GM23338 (cell line): ENCODE results near the gene HK1. TPM values are rescaled to one million over a fixed set of nuclear protein-coding genes. Genes with fewer than 3 reads are reported as not detected.
A peak's percentile ranks its signal among the peaks of the same experiment; 100 is the strongest.

Experiments used
- ATAC-seq: fragments of 200-7000 bp; cut with Tn5 transposase; 3 replicates; pipeline ENCODE4 v1.9.1; 2020
- DNase-seq: peaks from one replicate; pipeline ENCODE4 v3.0.0-alpha.2; 2015; ENCODE audit warnings: low spot score
- H2AFZ ChIP-seq: fragments of 200-600 bp; sonication (generic); 2 replicates; pipeline ENCODE4 v1.8.0; 2016; ENCODE audit warnings: antibody characterized with exemption, mild to moderate bottlenecking, moderate library complexity
- H3F3A ChIP-seq: fragments of 200-600 bp; sonication (generic); replicated peaks from 2 replicates; pipeline ENCODE4 v1.8.0; 2017; ENCODE audit warnings: antibody characterized with exemption, mixed run types, low read depth
- H3K27ac ChIP-seq: fragments of 200-600 bp; sonication (generic); 2 replicates; pipeline ENCODE4 v1.6.1; 2016; ENCODE audit warnings: low read depth
- H3K27me3 ChIP-seq: fragments of 200-600 bp; sonication (generic); 2 replicates; pipeline ENCODE4 v1.8.0; 2016; ENCODE audit warnings: mild to moderate bottlenecking, mixed run types, moderate library complexity; ENCODE audit not compliant: insufficient read depth
- H3K36me3 ChIP-seq: fragments of 200-600 bp; sonication (generic); 2 replicates; pipeline ENCODE4 v1.8.0; 2016; ENCODE audit warnings: mild to moderate bottlenecking; ENCODE audit not compliant: insufficient read depth
- H3K4me1 ChIP-seq: fragments of 200-600 bp; sonication (generic); 2 replicates; pipeline ENCODE4 v1.8.0; 2016; ENCODE audit warnings: mild to moderate bottlenecking, moderate library complexity; ENCODE audit not compliant: insufficient read depth
- H3K4me2 ChIP-seq: fragments of 200-600 bp; sonication (generic); 2 replicates; pipeline ENCODE4 v1.7.1; 2017; ENCODE audit warnings: mixed run types
- H3K4me3 ChIP-seq: fragments of 200-600 bp; sonication (generic); 2 replicates; pipeline ENCODE4 v1.6.1; 2016; ENCODE audit warnings: mixed run types
- H3K79me2 ChIP-seq: fragments of 200-600 bp; sonication (generic); replicated peaks from 2 replicates; pipeline ENCODE4 v1.8.0; 2017; ENCODE audit warnings: mild to moderate bottlenecking; ENCODE audit not compliant: insufficient read depth
- H3K9me2 ChIP-seq: fragments of 200-600 bp; sonication (generic); 2 replicates; pipeline ENCODE4 v1.8.0; 2017; ENCODE audit not compliant: insufficient read depth
- H4K20me1 ChIP-seq: fragments of 200-600 bp; sonication (generic); replicated peaks from 2 replicates; pipeline ENCODE4 v1.8.0; 2017; ENCODE audit warnings: mild to moderate bottlenecking; ENCODE audit not compliant: insufficient read depth
- H3K27ac Mint-ChIP-seq: 2 replicates; pipeline ENCODE4 v1.8.0; 2020; ENCODE audit warnings: inconsistent platforms, mild to moderate bottlenecking, moderate library complexity, mixed read lengths
- H3K27me3 Mint-ChIP-seq: 3 replicates; pipeline ENCODE4 v1.8.0; 2022; ENCODE audit warnings: low read depth, mild to moderate bottlenecking, moderate library complexity, mixed read lengths, inconsistent platforms; ENCODE audit not compliant: insufficient read depth, poor library complexity
- H3K36me3 Mint-ChIP-seq: 3 replicates; pipeline ENCODE4 v1.8.0; 2021; ENCODE audit warnings: low read depth, mild to moderate bottlenecking, inconsistent platforms, moderate library complexity, mixed read lengths
- H3K4me1 Mint-ChIP-seq: 3 replicates; pipeline ENCODE4 v1.8.0; 2020; ENCODE audit warnings: mild to moderate bottlenecking, inconsistent platforms, mixed read lengths
- H3K4me3 Mint-ChIP-seq: 3 replicates; pipeline ENCODE4 v1.8.0; 2021; ENCODE audit warnings: moderate library complexity, mild to moderate bottlenecking, inconsistent platforms, mixed read lengths
- H3K9me3 Mint-ChIP-seq: 3 replicates; pipeline ENCODE4 v1.8.0; 2020; ENCODE audit warnings: moderate library complexity, mild to moderate bottlenecking, inconsistent platforms, mixed read lengths
- JUNB ChIP-seq: IDR thresholded peaks from one replicate; pipeline ENCODE4 v1.6.1; 2016; ENCODE audit warnings: antibody characterized with exemption; ENCODE audit not compliant: unreplicated experiment
- NANOG ChIP-seq: IDR thresholded peaks from 2 replicates; pipeline ENCODE4 v1.6.1; 2016; ENCODE audit warnings: antibody characterized with exemption, borderline replicate concordance
- REST ChIP-seq: IDR thresholded peaks from one replicate; pipeline ENCODE4 v1.6.1; 2018; ENCODE audit warnings: antibody characterized with exemption; ENCODE audit not compliant: unreplicated experiment
- ZNF462 ChIP-seq: fragments of 250-450 bp; sonication (Bioruptor Pico); IDR thresholded peaks from 2 replicates; pipeline ENCODE4 v1.5.0; 2020; ENCODE audit warnings: mild to moderate bottlenecking, moderate library complexity
- polyA plus RNA-seq: library from polyadenylated mRNA; unstranded; fragments of >200 nt; fragmentation: Nextera tagmentation; extraction: Ambion mirVana; gene quantifications from 2 replicates; pipeline ENCODE4 v1.2.1, GENCODE V29; 2016
- total RNA-seq: library from RNA; depleted of rRNA; stranded (reverse); fragments of >200 nt; shearing (Covaris generic); gene quantifications from 2 replicates; pipeline ENCODE4 v1.2.3, GENCODE V29; 2014
- TF ChIP-seq, protein P1 (sequence below), 2 experiments: fragments of 200-600 bp in 1 of 2; sonication (generic) in 1 of 2; conservative IDR thresholded peaks; 2 replicates each; pipeline versions ENCODE4 v1.5.1 to v1.6.1; 2016 to 2017; ENCODE audit warnings: antibody characterized with exemption in 2 of 2, low read depth in 2 of 2, mild to moderate bottlenecking in 2 of 2, moderate library complexity in 1 of 2

HK1 gene
- total and polyA plus RNA-seq, 2 experiments from 2014 or later: 76.6 to 229 TPM

GRCh38 chr10:69415049-69415448 is 136.8 kb downstream of the HK1 start:
- Histone ChIP-seq H3K4me3 (no peak overlapping the region), H3K4me2 (no peak overlapping the region), H3F3A (no peaks in the 10 kb centered on the region), H3K27ac (no peak overlapping the region), H2AFZ (no peak overlapping the region), H4K20me1 (no peaks in the 10 kb centered on the region), H3K79me2 (no peaks in the 10 kb centered on the region), H3K27me3 (no peaks in the 10 kb centered on the region), H3K9me2 (no peaks in the 10 kb centered on the region), H3K4me1 (no peaks in the 10 kb centered on the region), H3K36me3 (no peaks in the 10 kb centered on the region)
- H3K4me3 Mint-ChIP-seq: no peak overlapping the region
- ATAC-seq: peak; percentile 25
- H3K4me1 Mint-ChIP-seq: peaks cover 5% of the 10 kb centered on the region
- H3K27ac Mint-ChIP-seq: no peak overlapping the region
- DNase-seq: no peak
- peaks cover 5% of the 10 kb centered on the region for H3K27me3 Mint-ChIP-seq
- H3K9me3 Mint-ChIP-seq: no peaks in the 10 kb centered on the region
- H3K36me3 Mint-ChIP-seq: no peaks in the 10 kb centered on the region
- TF ChIP-seq, protein P1, sequence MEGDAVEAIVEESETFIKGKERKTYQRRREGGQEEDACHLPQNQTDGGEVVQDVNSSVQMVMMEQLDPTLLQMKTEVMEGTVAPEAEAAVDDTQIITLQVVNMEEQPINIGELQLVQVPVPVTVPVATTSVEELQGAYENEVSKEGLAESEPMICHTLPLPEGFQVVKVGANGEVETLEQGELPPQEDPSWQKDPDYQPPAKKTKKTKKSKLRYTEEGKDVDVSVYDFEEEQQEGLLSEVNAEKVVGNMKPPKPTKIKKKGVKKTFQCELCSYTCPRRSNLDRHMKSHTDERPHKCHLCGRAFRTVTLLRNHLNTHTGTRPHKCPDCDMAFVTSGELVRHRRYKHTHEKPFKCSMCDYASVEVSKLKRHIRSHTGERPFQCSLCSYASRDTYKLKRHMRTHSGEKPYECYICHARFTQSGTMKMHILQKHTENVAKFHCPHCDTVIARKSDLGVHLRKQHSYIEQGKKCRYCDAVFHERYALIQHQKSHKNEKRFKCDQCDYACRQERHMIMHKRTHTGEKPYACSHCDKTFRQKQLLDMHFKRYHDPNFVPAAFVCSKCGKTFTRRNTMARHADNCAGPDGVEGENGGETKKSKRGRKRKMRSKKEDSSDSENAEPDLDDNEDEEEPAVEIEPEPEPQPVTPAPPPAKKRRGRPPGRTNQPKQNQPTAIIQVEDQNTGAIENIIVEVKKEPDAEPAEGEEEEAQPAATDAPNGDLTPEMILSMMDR (conservative IDR thresholded peaks at IDR 0.05; ENCODE audit: low read depth in 2 of 2): peak in 1 of 2 experiments; percentile 34; a peak in 2 of 4 replicates
- TF ChIP-seq NANOG: no peak

GRCh38 chr10:69415951-69416350 is 137.7 kb downstream of the HK1 start:
- Histone ChIP-seq H4K20me1 (no peaks in the 10 kb centered on the region), H3K9me2 (no peaks in the 10 kb centered on the region), H3K4me3 (no peak overlapping the region), H3K79me2 (no peaks in the 10 kb centered on the region), H3K4me1 (no peaks in the 10 kb centered on the region), H3K4me2 (no peak overlapping the region), H3K27ac (no peak overlapping the region), H3K27me3 (no peaks in the 10 kb centered on the region), H3K36me3 (no peaks in the 10 kb centered on the region), H3F3A (no peaks in the 10 kb centered on the region), H2AFZ (no peak overlapping the region)
- Mint-ChIP-seq H3K4me3 (no peak overlapping the region), H3K27me3 (peaks cover 6% of the 10 kb centered on the region), H3K9me3 (no peaks in the 10 kb centered on the region), H3K4me1 (peaks cover 5% of the 10 kb centered on the region), H3K36me3 (no peaks in the 10 kb centered on the region), H3K27ac (no peak overlapping the region)
- TF ChIP-seq ZNF462 (no peak), JUNB (no peak), REST (no peak)
- ATAC-seq (no peak), DNase-seq (no peak)
